Measurements from ENCODE around the gene STAG2. TPM values are rescaled to one million over a fixed set of nuclear protein-coding genes. Genes with fewer than 3 reads are reported as not detected.

The STAG2 gene
- total RNA-seq, 3 donors from 2014 or later = 60.2 to 91.1 (median 69.5) TPM

DNA sequence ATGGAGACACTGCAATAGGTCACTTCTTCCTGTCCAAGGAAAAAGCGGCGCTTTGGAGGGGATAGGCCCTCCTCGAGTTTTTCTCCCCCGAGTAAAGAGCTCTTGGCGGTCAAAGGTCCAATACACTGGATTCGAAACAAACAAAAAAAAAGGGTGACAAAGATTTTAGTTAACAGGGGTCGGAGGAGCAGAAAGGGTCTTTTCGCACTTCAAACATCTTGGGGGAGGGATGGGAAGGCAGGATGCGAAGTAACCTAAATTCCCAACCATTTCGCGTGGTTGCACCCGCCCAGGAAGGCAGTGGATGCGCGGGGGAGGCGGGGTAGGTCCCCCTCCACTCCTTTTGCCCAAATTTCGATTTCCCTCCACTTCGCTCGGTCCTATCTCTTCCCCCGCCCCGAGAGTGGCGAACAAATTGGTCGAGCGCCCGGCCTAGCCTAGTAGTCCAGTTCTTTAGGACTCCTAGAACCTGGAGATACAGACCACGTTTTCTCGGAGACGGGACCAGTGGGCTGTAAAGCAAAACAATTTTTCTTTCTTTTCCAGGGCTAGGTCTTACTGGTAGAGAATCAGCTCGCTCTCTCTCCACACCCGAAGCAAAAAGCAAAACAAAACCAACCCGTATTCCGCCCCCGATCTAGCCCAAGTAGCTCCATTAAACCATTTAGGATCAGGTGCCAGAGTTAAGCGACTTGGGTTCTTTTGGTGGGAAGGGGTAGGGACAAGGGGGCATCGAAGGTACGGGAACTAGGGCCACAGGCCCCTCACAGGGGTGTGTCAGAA, 2.0 kb upstream of the STAG2 start:
- Histone ChIP-seq H3K4me3 (peak overlapping the region; percentile 17), H3K36me3 (ENCODE audit: low read depth) (no peaks in the 10 kb centered on the region), H3K4me1 (ENCODE audit: low read depth) (no peaks in the 10 kb centered on the region), H3K9me3 (no peaks in the 10 kb centered on the region)
- TF ChIP-seq, protein P1, sequence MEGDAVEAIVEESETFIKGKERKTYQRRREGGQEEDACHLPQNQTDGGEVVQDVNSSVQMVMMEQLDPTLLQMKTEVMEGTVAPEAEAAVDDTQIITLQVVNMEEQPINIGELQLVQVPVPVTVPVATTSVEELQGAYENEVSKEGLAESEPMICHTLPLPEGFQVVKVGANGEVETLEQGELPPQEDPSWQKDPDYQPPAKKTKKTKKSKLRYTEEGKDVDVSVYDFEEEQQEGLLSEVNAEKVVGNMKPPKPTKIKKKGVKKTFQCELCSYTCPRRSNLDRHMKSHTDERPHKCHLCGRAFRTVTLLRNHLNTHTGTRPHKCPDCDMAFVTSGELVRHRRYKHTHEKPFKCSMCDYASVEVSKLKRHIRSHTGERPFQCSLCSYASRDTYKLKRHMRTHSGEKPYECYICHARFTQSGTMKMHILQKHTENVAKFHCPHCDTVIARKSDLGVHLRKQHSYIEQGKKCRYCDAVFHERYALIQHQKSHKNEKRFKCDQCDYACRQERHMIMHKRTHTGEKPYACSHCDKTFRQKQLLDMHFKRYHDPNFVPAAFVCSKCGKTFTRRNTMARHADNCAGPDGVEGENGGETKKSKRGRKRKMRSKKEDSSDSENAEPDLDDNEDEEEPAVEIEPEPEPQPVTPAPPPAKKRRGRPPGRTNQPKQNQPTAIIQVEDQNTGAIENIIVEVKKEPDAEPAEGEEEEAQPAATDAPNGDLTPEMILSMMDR (IDR thresholded peaks at IDR 0.05) = no peak
- DNase-seq (peak; percentile 58 to 63 (median 61)), ATAC-seq (peak; percentile 2)
- intact Hi-C loops (cut with DNase I, micrococcal nuclease) = no loop called here

DNA sequence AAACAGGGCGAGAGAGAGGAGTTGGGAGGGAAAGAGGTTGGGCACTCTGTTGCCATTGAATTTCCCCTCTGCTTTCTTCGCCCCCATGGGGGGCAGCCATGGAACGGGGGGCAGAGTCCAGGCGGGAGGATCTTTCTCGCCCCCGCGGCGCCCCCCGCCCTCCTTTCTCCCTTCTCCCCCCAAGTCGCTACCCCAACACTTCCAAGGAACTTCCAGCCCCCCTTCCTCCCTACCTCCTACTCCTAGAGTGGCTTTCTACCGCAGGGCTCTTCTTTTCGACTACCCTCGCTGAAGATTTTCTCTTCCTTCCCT, 594 bp upstream of the STAG2 start:
- H3K36me3 ChIP-seq (ENCODE audit: low read depth) = no peaks in the 10 kb centered on the region
- no peak for DNase-seq
- H3K4me3 ChIP-seq = peak overlapping the region; percentile 70
- no peaks in the 10 kb centered on the region for H3K9me3 ChIP-seq
- intact Hi-C loops (cut with DNase I, micrococcal nuclease) = no loop called here
- H3K4me1 ChIP-seq (ENCODE audit: low read depth) = no peaks in the 10 kb centered on the region
- no peak for ATAC-seq
- TF ChIP-seq, protein P1 (IDR thresholded peaks at IDR 0.05) = no peak

DNA sequence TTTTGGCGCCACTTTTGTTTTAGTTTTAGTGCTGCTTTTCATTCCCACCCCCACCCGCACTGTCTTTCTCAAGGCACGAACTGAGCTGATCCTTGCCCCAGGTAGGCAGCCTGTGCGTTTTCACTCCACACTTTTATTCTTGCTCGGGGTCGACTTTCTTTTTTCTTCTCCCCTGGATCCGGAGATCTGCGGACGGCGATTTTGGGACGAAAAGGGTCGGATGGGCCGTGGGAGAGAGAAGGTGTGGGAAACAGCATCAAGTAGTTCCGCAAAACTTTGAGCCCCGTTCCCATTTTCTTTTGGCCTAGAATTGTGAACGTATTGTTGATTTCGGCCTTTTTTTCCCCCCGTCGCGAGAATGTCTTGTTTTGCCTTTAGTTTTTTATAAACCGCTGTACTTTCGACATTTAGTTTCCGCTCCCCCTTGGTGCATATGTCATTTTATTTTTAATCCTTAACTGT, 531 bp downstream of the STAG2 start:
- Histone ChIP-seq H3K36me3 (ENCODE audit: low read depth) (no peaks in the 10 kb centered on the region), H3K4me1 (ENCODE audit: low read depth) (no peaks in the 10 kb centered on the region), H3K4me3 (peak overlapping the region; percentile 22), H3K9me3 (no peaks in the 10 kb centered on the region)
- no peak for ATAC-seq
- intact Hi-C loops (cut with DNase I, micrococcal nuclease) = no loop called here
- peak in 1 of 3 donors; percentile 56 for DNase-seq
- TF ChIP-seq, protein P1 (IDR thresholded peaks at IDR 0.05) = no peak

DNA sequence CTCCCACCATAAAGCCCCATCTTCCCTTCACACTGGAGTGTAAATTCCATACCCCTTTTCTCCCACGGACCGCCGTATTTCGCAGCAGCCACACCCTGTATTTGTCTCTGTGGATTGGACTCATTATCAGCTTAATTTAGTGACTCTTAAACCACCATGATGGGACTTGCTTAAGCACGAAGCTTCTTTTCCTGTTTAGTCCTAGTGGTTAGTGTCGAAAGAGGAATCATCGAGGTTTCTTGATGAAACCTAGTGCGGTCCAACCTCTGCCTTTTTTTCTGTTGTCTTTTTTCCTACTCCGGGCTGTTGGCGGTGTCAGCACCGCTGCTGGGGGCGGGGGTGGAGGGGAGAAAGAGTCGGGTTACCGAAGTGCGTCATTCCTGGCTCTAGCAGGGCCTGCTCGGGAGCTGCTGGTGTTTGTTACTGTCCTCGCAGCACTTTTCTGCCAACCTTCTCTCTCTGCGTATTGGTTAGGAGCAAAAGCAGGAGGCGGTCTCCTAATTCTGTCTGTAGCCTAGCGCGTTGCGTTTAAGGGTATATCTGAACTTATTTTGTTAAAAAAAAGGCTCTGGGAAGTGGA, 1.4 kb downstream of the STAG2 start:
- intact Hi-C loops (cut with DNase I, micrococcal nuclease) = no loop called here
- Histone ChIP-seq H3K36me3 (ENCODE audit: low read depth) (no peaks in the 10 kb centered on the region), H3K4me1 (ENCODE audit: low read depth) (no peaks in the 10 kb centered on the region), H3K4me3 (peak overlapping the region; percentile 22), H3K9me3 (no peaks in the 10 kb centered on the region)
- peak; percentile 74 for ATAC-seq
- TF ChIP-seq, protein P1 (IDR thresholded peaks at IDR 0.05) = no peak
- DNase-seq = peak; percentile 85 to 88 (median 87)

DNA sequence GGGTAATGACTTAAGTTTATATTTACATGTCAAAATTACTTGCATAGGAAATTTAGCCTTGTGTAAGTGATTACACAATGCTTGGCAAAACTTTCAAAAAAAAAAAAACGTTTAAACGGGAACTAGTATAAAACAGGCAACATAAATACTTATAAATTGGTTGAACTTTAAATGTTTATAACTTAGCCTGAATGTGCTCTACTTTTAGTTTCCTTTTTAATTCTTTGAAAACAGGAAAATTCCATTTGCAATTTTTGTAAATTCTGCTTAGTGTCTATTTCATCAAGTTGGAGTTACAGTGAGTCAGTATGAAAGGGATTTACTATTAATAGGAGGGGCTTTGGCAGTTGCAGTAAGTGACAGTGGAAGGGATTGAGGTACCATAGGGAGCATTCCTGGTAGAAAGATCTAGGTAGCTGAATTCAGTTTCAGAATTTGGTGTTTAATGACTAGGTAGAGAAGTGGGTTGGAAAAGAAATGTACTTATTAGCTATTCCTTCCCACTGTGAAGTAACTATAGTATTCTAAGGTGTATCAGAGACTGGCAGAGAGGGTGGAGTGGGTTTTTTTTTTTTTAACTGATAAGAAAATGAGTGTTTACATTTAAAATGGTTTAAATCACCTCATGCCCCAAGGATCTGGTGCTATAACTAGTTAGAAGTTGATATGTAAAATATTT, 2.8 kb downstream of the STAG2 start:
- Histone ChIP-seq H3K9me3 (no peaks in the 10 kb centered on the region), H3K4me3 (no peak overlapping the region), H3K36me3 (ENCODE audit: low read depth) (no peaks in the 10 kb centered on the region), H3K4me1 (ENCODE audit: low read depth) (no peaks in the 10 kb centered on the region)
- TF ChIP-seq, protein P1 (IDR thresholded peaks at IDR 0.05) = no peak
- ATAC-seq (no peak), DNase-seq (no peak)
- intact Hi-C loops (cut with DNase I, micrococcal nuclease) = no loop called here

Data from mucosa of descending colon (tissue), 3 donors.